GM12872 (cell line): ENCODE measurements around the gene ST7.

Source experiments
- TF ChIP-seq, protein P1 (sequence below): IDR thresholded peaks from 3 replicates; pipeline ENCODE4 v1.5.1; 2011; ENCODE audit warnings: low read depth, mild to moderate bottlenecking, low read length, moderate library complexity; ENCODE audit not compliant: insufficient read depth

Gene ST7

DNA sequence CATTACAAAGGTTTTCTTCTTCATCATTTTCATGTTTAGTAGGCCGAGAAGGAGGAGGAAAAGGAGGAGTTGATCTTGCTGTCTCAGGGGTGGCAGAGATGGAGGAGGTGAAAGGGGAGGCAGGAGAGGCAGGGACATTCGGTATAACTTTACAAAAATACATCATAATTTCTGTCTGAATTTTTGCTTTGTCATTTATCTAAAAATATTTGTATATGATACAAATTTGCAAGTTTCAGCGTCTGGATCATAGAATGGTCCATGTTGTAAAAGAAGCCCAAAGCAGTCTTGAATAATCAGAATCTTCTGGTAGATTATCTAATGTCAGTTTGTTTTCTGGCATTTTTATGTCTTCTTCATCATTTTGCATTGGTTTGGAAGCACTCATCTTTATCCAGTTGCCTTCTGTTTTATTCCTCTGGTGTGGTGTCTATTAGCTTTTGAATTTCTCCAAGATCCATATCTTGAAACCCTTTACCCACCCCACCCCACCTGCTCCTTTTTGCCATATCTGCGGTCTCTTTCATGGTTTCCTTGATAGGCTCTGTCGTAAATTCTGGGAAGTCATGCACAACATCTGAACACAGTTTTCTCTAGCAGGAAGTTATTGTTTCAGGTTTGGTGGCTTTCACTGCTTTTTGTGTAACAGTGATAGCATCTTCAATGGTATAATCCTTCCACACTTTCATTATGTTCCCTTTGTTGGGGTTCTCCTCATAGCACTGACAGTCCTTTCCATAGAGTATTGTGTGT, 95.0 kb downstream of the ST7 start:
- TF ChIP-seq, protein P1, sequence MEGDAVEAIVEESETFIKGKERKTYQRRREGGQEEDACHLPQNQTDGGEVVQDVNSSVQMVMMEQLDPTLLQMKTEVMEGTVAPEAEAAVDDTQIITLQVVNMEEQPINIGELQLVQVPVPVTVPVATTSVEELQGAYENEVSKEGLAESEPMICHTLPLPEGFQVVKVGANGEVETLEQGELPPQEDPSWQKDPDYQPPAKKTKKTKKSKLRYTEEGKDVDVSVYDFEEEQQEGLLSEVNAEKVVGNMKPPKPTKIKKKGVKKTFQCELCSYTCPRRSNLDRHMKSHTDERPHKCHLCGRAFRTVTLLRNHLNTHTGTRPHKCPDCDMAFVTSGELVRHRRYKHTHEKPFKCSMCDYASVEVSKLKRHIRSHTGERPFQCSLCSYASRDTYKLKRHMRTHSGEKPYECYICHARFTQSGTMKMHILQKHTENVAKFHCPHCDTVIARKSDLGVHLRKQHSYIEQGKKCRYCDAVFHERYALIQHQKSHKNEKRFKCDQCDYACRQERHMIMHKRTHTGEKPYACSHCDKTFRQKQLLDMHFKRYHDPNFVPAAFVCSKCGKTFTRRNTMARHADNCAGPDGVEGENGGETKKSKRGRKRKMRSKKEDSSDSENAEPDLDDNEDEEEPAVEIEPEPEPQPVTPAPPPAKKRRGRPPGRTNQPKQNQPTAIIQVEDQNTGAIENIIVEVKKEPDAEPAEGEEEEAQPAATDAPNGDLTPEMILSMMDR: no peak

DNA sequence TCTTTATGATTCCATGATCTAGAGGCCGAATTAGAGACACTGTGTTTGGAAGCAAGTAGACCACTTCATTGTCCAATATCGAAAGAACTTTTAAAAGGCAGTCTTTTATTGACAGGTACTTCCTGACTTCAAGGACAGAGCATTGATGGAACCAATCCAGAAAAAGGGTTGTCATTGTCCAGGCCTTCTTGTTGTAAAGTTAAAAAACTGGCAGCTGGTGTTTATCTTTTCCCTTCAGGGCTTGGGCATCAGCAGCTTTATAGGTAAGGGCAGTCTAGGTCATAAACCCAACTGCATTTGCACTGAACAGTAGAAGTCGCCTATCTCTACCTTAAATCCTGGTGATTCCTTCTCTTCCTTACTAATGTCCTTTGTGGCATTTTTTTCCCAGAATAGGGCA, 95.6 kb downstream of the ST7 start:
- TF ChIP-seq, protein P1: no peak

DNA sequence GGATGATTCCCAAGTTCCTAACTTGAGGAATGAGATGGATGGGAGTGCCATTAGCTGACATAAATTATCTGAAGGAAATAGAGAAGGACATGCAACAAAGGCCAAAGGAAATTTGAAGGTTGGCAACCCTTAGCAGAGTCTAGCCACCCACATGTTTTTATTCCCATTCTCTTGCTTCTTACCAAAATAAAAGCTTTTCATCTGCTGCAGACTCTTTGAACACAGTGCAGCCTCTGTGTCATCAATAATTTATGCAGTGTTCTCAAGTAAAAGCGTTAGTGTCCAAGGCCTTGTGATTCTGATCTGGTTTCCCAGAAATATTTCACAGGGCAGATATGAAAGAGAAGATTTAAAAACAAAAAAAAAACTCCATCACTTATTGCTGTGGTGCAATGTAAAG, 98.5 kb downstream of the ST7 start:
- TF ChIP-seq, protein P1: no peak

DNA sequence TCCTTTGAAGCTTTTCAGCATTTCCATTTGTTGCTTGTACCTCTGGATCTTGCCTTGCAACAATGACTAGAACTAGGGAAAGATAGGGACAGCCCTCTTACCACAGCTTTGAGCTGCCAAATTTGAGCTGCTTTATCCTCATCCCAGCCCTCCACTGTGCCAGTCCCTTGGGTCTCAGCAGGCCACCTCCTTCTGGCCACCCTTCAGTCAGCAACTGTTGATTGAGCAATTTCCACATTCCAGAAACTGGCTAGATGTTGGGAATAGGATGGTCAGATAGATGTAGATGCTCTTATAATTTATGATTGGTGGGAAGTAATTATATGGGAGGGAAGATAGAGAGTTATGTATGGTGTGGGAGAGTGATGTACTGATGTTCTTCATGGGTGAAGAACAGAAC, 100.1 kb downstream of the ST7 start:
- TF ChIP-seq, protein P1: no peak

DNA sequence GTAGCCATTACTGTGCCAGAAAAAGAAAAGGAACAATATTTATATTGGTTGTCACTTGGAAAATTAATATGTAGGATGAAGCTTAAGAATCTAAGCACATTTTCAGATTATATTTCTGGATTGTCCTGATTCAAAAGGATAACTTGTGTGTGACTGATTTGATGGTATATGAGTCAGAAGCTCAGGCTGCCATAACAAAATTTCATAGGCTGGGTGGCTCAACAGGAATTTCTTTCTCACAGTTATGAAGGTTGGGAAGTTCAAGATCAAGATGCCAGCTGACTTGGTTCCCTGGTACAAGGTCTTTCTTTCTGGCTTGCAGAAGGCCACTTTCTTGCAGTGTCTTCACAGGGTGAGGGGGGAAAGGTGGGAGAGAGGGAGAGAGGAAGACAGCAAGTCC, 108.5 kb downstream of the ST7 start:
- TF ChIP-seq, protein P1: no peak

DNA sequence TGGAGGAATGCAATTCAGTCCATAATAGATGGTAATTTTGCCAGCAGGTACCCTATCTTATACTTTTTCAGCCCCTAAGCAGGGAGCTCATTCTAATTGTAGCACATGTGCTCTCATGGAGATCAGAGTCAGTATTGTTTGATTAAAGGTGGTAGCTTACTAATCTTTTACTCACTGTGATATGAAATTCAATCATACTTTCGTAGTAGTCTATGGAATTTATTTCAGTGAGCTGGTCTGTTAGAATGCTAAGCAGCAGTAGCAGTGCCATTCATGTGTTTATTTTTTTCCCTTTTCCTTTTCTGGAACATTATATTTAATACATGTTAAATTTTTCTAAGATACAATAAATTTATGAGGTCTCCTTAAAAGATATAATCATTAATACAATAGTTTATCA, 109.0 kb downstream of the ST7 start:
- TF ChIP-seq, protein P1: no peak

DNA sequence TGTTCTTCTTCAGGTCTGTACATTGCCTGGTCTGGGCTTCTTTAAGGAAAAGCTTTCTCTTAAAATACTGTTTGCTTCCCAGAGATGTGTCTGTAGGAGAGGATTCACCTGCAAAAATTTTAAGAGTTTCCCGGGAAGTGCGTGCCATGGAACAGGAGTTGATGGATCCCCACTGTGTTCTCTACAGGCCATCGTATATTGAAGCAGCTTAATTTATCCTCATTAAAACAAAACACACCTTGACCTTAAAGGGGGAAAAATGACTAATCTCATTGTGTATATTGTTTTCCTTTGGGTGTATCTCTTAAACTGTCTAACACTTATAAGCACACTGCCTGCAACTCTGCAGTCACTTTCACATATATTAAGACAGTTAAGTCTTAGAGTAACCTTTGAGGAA, 111.4 kb downstream of the ST7 start:
- TF ChIP-seq, protein P1: no peak
